Fibroblast of mammary gland (primary cell): ENCODE data around the gene CRYBG3.
A peak's percentile ranks its signal among the peaks of the same experiment; 100 is the strongest.

Source experiments
- DNase-seq: peaks from one replicate; pipeline ENCODE4 v3.0.0-alpha.2; 2010; ENCODE audit warnings: low read depth
- H3K4me3 ChIP-seq: 2 replicates; pipeline ENCODE4 v1.5.1; 2011; ENCODE audit warnings: low read depth, mild to moderate bottlenecking, low read length, moderate library complexity; ENCODE audit not compliant: control insufficient read depth
- TF ChIP-seq, protein P1 (sequence below): conservative IDR thresholded peaks from 2 replicates; pipeline ENCODE4 v1.5.1; 2011; ENCODE audit warnings: low read depth, low read length, inconsistent platforms; ENCODE audit not compliant: control insufficient read depth, insufficient read depth

The CRYBG3 gene

DNA sequence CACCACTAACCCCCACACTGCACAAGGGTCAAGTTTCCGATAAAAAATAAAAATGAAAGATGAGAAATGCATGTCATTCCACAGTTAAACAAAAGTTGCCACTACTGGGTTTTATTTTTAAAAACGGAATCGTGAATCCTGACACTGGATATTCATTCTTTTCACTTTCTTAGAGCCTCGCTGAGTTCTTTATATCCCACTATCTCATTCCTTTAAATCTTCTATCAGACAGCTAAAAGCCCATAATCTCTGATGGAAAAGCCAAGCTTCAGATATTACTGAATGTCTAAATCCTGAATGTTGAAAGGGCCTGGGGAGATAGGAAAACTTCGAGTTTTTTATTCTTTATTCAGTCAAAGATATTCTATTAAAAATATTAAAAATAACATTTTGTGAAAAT lies 138.7 kb downstream of the CRYBG3 start:
- TF ChIP-seq, protein P1, sequence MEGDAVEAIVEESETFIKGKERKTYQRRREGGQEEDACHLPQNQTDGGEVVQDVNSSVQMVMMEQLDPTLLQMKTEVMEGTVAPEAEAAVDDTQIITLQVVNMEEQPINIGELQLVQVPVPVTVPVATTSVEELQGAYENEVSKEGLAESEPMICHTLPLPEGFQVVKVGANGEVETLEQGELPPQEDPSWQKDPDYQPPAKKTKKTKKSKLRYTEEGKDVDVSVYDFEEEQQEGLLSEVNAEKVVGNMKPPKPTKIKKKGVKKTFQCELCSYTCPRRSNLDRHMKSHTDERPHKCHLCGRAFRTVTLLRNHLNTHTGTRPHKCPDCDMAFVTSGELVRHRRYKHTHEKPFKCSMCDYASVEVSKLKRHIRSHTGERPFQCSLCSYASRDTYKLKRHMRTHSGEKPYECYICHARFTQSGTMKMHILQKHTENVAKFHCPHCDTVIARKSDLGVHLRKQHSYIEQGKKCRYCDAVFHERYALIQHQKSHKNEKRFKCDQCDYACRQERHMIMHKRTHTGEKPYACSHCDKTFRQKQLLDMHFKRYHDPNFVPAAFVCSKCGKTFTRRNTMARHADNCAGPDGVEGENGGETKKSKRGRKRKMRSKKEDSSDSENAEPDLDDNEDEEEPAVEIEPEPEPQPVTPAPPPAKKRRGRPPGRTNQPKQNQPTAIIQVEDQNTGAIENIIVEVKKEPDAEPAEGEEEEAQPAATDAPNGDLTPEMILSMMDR, result no peak
- DNase-seq, result no peak
- H3K4me3 ChIP-seq, result no peak overlapping the region

DNA sequence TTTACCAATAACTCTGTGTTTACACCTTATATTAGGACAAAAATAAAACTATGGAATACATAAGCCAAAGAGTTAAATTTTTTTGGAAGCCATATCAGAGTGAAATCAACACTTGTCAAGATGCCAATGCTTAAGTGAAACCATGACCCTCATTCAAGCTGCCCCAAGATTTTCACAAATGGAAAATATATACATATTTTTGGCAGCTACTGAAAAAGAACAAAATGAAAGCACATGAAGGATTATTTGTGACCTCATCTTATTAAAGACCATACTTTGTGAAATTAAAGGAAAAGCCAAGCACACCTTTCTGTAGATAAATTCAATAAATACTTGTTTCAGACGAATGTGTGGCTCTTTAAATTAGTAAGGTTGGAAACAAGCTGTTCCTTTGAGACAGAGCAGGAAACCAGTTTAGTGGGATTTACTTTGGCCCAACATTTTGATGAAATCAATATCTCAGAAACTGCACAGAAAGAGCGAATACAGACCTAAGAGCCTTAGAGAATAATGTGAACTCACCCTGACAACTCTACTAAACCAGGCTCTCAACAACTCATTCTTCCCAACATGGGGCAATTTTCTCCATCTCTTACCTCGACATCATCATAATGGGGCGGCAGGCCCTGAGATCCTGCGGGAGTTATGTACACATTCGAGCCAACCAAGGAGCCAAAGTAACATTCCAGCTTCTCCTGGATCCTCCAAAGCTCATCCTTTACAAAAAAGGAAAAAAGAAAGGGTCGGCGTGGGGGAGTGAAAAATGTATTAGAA lies 139.4 kb downstream of the CRYBG3 start:
- TF ChIP-seq, protein P1, result no peak
- DNase-seq, result peak; percentile 51
- H3K4me3 ChIP-seq, result no peak overlapping the region

DNA sequence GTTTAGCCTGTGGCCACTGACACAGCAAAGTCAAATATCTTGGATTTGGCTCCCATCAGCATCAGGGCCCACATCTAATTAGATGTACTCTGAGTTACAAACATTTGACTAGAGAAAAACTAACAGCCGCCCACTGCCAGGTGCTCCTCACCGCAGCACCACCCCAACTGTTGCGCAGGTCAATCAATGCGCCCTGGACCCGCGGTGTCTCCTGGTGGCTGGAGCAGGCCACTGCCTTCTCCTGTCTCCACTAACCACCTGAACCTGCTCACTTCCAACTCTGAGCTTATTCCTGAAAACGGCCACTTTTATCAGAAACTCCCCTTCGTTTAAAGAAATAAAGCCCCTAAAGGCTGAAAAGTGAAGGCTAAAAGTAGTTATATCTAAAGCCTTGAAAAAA lies 146.2 kb downstream of the CRYBG3 start:
- no peak for DNase-seq
- TF ChIP-seq, protein P1, result peak; percentile 19
- H3K4me3 ChIP-seq, result no peak overlapping the region

DNA sequence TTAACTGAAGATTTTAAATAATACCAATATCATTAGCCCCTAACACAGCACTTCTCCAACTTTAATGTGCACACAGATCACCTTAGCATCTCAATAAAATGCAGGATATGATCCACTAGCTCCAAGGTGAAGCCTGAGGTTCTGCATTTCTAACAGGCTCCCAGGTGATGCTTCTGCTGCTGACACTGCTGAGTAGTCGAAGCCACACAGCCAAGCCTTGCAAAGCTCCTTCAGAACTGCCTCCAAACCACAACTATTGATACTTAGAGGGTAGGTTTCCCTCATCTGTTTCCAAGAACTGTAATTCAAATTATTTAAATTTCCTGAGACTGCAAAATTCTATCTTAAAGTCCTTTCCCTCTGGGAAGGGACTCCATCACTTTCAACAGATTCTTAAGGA lies 146.6 kb downstream of the CRYBG3 start:
- TF ChIP-seq, protein P1, result no peak
- no peak for DNase-seq
- no peak overlapping the region for H3K4me3 ChIP-seq

DNA sequence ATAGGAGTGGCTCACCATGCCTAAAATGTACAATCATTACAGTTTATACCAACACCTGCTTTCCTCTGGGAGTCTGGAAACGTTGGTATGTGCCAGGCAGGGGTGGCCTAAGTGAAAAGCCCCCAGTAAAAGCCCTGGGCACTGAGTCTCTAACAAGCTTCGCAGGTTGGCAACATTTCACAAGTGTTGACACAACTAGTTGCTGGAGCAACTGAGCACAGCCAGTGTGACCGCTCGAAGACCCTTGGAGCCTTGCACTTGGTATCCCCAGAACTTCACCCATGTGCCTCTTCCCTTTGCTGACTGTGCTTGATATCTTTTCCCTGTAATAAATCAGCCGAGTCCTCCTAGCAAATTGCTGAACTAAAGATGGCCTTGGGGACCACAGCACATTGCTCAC lies 147.7 kb downstream of the CRYBG3 start:
- no peak overlapping the region for H3K4me3 ChIP-seq
- no peak for DNase-seq
- TF ChIP-seq, protein P1, result no peak

DNA sequence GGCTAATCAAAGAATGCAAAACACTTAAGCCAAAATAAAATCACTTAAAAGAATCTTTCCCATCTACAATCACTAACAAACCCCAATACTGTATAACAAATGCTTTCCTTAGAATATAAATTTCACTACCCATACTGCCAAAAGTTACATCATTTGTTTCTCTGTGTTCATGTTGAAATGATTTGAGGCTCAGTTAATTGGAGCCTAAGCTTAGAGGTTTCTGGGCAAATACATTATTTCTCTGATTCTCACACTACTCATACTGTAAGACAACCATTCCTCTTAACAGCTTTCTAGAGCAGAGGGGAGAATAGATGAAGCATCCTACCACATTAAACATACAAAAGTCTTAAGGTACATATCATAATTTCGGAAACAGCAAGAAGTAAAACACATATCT lies 148.3 kb downstream of the CRYBG3 start:
- no peak overlapping the region for H3K4me3 ChIP-seq
- DNase-seq, result peak; percentile 63
- TF ChIP-seq, protein P1, result no peak
